Measurements from ENCODE around the gene STAG2.

Gene STAG2

DNA sequence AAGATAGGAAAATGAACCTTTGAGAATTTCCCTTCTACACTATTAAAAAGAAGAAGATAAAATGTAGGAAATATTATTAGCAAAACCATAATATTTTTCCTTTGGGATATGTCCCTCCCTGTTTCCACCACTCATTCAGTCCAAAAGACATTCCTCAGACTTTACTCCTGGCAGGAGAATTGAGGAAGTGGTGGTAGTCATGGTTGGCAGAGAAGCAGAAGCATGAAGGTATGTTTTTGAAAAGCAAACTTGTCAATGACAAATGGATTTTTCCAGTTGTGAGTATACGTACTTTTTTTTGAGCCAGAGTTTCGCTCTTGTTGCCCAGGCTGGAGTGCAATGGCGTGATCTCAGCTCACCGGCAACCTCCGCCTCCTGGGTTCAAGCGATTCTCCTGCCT, 13.7 kb downstream of the STAG2 start:
- no peak for DNase-seq (ENCODE audit: low read depth in 2 of 2)

GRCh38 chrX:123976706-123977316, 15.3 kb downstream of the STAG2 start:
- no peak for DNase-seq (ENCODE audit: low read depth in 2 of 2)

- DNase-seq (ENCODE audit: low read depth in 2 of 2) = no peak
These were observed 21.7 kb downstream of the STAG2 start for GRCh38 chrX:123983240-123983639.

- DNase-seq (ENCODE audit: low read depth in 2 of 2) = no peak
These were observed 24.9 kb downstream of the STAG2 start for GRCh38 chrX:123986377-123986776.

DNA sequence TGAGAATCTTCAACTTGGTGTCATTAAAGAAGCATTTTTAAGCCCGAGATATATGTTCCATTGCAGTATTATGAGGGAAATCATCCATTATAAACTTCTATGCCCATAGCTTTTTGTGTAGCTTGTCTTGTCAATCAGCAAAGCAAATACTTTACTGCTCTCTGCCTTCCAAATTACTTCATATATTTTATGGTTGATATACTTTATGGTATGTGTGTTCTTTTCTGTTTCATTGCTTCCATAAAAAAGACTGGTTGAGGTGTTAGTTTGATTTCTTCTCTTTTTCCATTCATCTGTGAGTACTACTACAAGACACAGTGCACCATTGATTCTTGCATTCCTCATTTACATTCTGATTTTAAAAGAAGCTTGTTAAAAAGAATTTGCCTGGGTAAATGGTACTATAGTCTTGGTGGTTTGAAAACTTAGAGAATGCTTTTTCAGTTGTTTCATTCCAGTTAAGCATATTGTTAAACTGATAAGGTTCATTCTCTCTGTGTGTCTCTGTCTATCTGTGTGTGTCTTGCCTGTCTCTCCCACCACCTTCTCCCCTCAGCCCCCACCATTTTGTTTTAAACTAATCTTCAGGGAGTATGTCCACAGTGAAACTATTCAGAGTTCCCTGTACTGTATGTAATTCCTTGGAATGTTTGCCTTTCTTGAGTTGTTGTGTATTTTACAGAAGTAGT, 27.1 kb downstream of the STAG2 start:
- no peak for DNase-seq (ENCODE audit: low read depth in 2 of 2)

DNA sequence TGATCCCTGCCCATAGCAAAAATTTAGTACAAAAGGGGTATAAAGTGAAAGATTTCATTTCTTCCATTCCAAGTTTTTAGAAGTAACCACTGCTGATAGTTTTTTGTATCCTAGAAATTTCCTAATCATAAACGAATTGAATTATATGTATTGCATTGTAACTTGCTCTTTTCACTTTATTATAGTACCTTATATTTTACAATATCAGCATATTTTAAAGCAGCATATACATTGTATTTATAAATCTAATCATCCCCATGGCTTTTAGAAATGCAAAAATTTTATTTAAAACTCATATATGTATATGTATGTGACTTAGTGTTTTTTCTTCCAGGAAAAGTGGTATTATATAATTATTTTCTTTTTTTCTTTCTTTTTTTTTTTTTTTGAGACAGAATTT, 27.7 kb downstream of the STAG2 start:
- DNase-seq (ENCODE audit: low read depth in 2 of 2) = no peak

DNA sequence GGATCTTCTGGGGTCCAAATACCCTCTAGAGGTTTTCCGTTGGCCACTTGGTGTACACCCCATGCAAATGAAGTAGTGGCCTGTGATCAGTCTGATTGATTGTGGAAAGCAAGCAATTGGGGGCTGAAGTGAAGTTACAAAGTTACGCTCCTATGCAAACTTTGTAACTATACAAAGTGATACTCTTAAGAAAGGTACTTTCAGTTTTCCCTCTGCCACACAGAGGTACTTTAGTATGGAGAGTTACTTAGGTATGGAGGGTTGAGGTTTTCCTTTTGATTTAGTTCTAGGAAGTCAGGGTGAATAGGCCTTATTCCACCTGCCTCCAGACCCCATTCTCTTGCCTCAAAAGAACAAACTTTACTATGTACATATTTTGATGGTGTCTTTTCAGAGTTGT, 28.7 kb downstream of the STAG2 start:
- no peak for DNase-seq (ENCODE audit: low read depth in 2 of 2)

- DNase-seq (ENCODE audit: low read depth in 2 of 2) = no peak
These were observed 29.1 kb downstream of the STAG2 start for GRCh38 chrX:123990602-123991001.

GRCh38 chrX:123993326-123993725, 31.8 kb downstream of the STAG2 start:
- no peak for DNase-seq (ENCODE audit: low read depth in 2 of 2)

DNA sequence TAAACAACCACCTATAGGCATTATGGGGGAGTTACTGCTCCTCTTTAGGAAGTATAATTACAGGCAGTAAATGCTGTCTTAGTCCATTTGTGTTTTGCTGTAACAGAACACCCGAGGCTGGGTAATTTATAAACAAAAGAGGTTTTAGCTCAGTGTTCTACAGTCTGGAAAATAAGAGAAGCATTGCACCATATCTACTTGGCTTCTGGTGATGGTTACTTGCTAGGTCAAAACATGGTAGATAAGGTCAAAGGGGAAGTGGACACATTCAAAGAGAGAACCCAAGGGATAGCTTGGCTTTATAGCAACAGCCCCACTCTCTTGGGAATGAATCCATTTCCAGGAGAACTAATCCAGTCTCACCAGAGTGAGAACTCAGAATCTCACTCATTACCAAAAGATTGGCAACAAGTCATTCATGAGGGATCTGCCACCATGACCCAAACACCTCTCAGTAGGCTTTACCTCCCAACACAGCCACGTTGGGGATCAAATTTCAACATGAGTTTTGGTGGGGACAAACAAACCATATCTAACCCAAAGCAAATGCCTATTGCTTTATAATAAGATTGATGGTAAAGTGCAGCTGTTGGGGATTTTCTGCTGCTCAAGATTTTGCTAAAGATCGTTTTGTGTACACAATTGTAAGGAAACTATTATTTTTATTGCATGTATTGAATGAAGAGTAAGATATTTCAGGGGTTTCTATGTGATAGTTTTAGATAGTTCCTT, 32.6 kb downstream of the STAG2 start:
- DNase-seq (ENCODE audit: low read depth in 2 of 2) = no peak

DNA sequence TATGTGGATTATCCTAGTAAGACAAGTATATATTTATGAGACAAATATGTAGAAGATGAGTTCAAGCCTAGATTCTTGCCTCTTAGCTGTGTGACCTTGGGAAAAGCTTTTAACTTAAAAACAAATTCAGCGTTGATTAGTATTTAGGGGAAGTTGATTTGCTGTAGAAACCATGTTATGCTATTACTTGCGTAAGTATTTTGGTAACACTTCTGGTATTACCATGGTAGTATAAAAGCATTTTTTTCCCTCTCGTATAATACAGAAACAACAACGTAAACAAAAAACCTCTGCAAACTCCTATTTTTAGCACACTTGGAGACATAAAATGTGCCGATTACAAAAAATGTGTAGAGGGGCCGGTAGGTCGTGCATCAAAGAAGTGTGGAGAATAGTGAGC, 33.2 kb downstream of the STAG2 start:
- DNase-seq (ENCODE audit: low read depth in 2 of 2) = no peak

DNA sequence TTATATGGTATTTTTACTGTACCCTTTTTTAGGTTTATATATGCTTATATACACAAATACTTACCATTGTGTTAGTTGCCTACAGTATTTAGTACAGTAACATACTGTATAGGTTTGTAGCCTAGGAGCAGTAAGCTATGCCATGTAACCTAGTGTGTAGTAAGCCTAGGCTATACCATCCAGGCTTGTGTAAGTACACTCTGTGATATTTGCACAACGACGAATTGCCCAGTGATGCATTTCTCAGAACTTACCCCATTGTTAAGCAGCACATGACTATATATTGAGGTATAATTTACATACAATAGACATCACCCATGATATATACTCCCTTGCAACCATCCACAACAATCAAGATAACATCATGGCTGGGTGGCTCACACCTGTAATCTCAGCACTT, 40.1 kb downstream of the STAG2 start:
- DNase-seq (ENCODE audit: low read depth in 2 of 2) = no peak

GRCh38 chrX:124005228-124005627, 43.7 kb downstream of the STAG2 start:
- DNase-seq (ENCODE audit: low read depth in 2 of 2) = no peak

- DNase-seq (ENCODE audit: low read depth in 2 of 2) = no peak
These were observed 48.7 kb downstream of the STAG2 start for GRCh38 chrX:124010157-124010556.

GRCh38 chrX:124010566-124010965, 49.1 kb downstream of the STAG2 start:
- no peak for DNase-seq (ENCODE audit: low read depth in 2 of 2)

- no peak for DNase-seq (ENCODE audit: low read depth in 2 of 2)
These were observed 54.2 kb downstream of the STAG2 start for GRCh38 chrX:124015721-124016120.

- DNase-seq (ENCODE audit: low read depth in 2 of 2) = no peak
These were observed 55.3 kb downstream of the STAG2 start for GRCh38 chrX:124016825-124017224.

DNA sequence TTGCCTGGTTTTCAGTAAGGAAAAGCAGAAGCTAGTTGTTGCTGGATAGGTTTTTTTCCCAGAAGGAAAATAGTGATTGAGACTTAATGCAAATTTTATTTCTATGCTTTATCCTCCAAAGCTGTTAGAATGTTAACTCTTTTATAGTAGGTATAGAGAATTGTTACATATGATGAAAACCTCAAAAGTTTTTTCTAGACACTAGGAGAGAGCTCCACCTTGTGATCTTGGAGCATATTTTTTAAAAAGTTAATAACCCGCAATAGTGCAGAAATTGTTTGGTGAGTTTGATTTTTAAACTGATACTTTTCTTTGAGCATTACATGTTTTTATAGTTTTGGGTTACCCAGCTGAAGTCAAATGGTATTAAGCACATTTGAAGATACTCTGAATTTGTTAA, 56.5 kb downstream of the STAG2 start:
- no peak for DNase-seq (ENCODE audit: low read depth in 2 of 2)

- no peak for DNase-seq (ENCODE audit: low read depth in 2 of 2)
These were observed 62.3 kb downstream of the STAG2 start for GRCh38 chrX:124023838-124024238.

DNA sequence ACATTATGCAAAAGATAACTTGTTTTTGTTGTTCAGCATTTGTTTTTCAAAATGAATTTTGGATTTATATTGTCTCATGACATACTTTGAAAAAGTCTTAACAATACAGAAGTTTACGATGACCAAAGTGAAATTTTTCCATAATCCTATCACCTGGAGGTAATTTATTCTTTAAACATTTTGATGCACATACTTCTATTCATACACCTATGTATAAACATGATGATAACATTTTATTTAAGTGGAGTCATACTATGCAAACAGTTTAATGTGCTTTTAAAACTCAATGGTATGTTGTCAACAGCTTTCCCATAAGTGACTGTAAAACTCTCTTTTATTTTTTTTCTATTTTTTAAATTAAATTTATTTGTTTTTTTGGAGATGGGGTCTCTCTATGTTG, 65.0 kb downstream of the STAG2 start:
- no peak for DNase-seq (ENCODE audit: low read depth in 2 of 2)

DNA sequence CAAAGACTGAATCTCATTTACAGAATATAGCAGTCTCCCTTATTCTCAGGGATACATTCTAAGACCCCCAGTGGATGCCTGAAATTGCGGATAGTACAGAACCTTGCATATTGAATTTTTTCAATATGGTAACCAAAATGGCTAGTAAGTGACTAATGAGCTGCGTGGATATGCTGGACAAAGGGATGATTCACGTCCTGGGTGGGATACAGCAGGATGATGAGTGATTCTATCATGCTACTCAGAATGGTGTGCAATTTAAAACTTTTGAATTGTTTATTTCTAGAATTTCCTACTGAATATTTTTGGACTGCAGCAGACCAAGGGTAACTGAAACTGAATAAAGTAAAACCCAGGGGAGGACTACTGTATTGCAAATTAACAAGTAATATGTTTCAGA, 66.7 kb downstream of the STAG2 start:
- no peak for DNase-seq (ENCODE audit: low read depth in 2 of 2)

DNA sequence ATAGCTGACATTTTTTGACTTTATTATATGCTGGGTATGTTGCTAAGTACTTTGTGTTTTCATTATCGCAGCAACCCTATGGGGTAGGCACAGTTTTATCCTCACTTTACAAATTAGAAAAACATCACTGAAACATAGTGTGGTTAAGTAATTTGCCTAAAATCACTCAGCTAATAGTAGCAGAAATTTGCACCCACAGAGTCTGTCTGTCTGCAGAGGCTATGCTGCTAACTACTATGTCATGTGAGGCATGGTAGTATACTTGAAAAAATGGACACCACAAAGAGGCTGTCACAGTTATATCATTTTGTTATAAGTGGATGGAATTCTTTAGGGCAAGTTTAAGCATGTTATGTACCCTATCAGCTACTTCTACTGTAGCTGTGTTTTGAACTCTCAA, 69.0 kb downstream of the STAG2 start:
- no peak for DNase-seq (ENCODE audit: low read depth in 2 of 2)

GRCh38 chrX:124033821-124034220, 72.3 kb downstream of the STAG2 start:
- DNase-seq (ENCODE audit: low read depth in 2 of 2) = no peak

Data from stimulated activated CD4-positive, alpha-beta T cell treated with anti-CD3 and anti-CD28 coated beads, Interleukin-1b, Interleukin-23, amount 100 ng/mL, for 4 hours (primary cell).